Heart right ventricle (tissue), 16 donors: ENCODE data around the gene COLEC12. TPM values are rescaled to one million over a fixed set of nuclear protein-coding genes. Genes with fewer than 3 reads are reported as not detected.

Experiments
- ATAC-seq, 8 donors: fragments of 200-7000 bp; cut with Tn5 transposase; one replicate each; pipeline ENCODE4 v1.9.1; 2020; ENCODE audit warnings: mild to moderate bottlenecking in 8 of 8, moderate library complexity in 8 of 8, moderate number of reproducible peaks in 1 of 8
- DNase-seq, 2 donors: peaks; one replicate each; pipeline ENCODE4 v3.0.0-alpha.2; 2020
- H3K27ac ChIP-seq, 10 donors: fragments of 200-600 bp; sonication (generic) in 2 of 10; one replicate each; pipeline versions ENCODE4 v1.5.0 to v1.8.0; 2020 to 2022; ENCODE audit warnings: mild to moderate bottlenecking in 3 of 10
- H3K27me3 ChIP-seq, 7 donors: fragments of 200-600 bp; one replicate each; pipeline ENCODE4 v1.8.0; 2021 to 2022; ENCODE audit warnings: mild to moderate bottlenecking in 2 of 7
- H3K36me3 ChIP-seq, 9 donors: fragments of 200-600 bp; sonication (generic) in 1 of 9; one replicate each; pipeline versions ENCODE4 v1.5.0 to v1.8.0; 2020 to 2022; ENCODE audit warnings: mild to moderate bottlenecking in 2 of 9
- H3K4me1 ChIP-seq, 9 donors: fragments of 200-600 bp; sonication (generic) in 1 of 9; one replicate each; pipeline versions ENCODE4 v1.5.0 to v1.8.0; 2020 to 2022; ENCODE audit warnings: mild to moderate bottlenecking in 4 of 9
- H3K4me3 ChIP-seq, 10 donors: fragments of 200-600 bp; sonication (generic) in 2 of 10; one replicate each; pipeline versions ENCODE4 v1.5.0 to v1.8.0; 2020 to 2022; ENCODE audit warnings: mild to moderate bottlenecking in 7 of 10, moderate library complexity in 2 of 10
- H3K9me3 ChIP-seq, 11 donors: fragments of 200-600 bp in 10 of 11; sonication (generic) in 2 of 11; one replicate each; pipeline versions ENCODE4 v1.5.0 to v1.8.0; 2013 to 2022; ENCODE audit warnings: mild to moderate bottlenecking in 2 of 11, control low read depth in 1 of 11, moderate library complexity in 1 of 11
- WGBS, 2 donors: extraction: QIAGEN DNeasy Blood & Tissue Kit; methylation state at CpG; one replicate each; pipeline ENCODE4 v1.1.7; 2013; ENCODE audit warnings: inconsistent platforms in 1 of 2; 5-methylcytosine and 5-hydroxymethylcytosine counted together
- intact Hi-C, 10 donors: fragments of 100-400 bp; cut with DNase I; formaldehyde crosslinking; loops; one replicate each; pipeline versions ENCODE4 v1.11.1 to v1.14.2; 2022
- polyA plus RNA-seq, 2 donors: library from polyadenylated mRNA; stranded (reverse); fragments of 200-250 nt; gene quantifications; one replicate each; pipeline ENCODE4 v1.2.3, GENCODE V29; 2013
- total RNA-seq, 10 donors: library from RNA; stranded (reverse); fragmentation: NEBNext Ultra II Directional in 3 of 10; extraction: Animal tissue kit (Norgen Biotek cat#: 25700) in 3 of 10; gene quantifications; one replicate each; pipeline versions ENCODE4 v1.2.1 to v1.2.4, GENCODE V29; 2021 to 2023
- TF ChIP-seq, protein P1 (sequence below), 9 donors: fragments of 200-600 bp; sonication (generic) in 2 of 9; IDR thresholded peaks; one replicate each; pipeline versions ENCODE4 v1.5.0 to v1.8.0; 2021 to 2022; ENCODE audit warnings: antibody characterized with exemption in 9 of 9, mild to moderate bottlenecking in 5 of 9, moderate library complexity in 1 of 9
- donor health status: Arrhythmogenic right ventricular cardiomyopathy.
- donor health status: ischemic (EF 13 %, LVEDD 7.1; RV severe dilation, severe dysfunction).
- donor health status: healthy with polysubstance abuse.
- donor health status: DM: no; HTN: yes; CAD: no.
- donor health status: DM: no; HTN: no; CAD: no.
- donor health status: ischemic (EF 25% LVEDD 6.9; RV normal size, moderate dysfunction).
- donor health status: ischemic (EF 25% LVEDD 5.7; RV mildly dilated, moderate dysfunction).
- donor health status: healthy.
- donor health status: DM: yes; HTN: yes; CAD: no.
- donor health status: Ischemic cardiomyopathy.
- donor health status: ischemic (EF 35%, LVEDD 5.7; RV mildly dilated, moderate dysfunction).
- donor health status: nonischemic (EF 11% LVEDD 7.7; RV severe dilation, severe dysfunction).
- donor health status: DM: yes; HTN: yes; CAD: no.
- donor health status: PGD.
- donor health status: ischemic (EF 29% LVEDD 5.4; RV normal size, mild dysfunction).
- donor health status: nonischemic (EF 23%, LVEDD 6.1; RV moderate dilation, normal function).

Gene COLEC12
- total and polyA plus RNA-seq, 12 donors: 2.8 to 15.4 (median 6.2) TPM

DNA sequence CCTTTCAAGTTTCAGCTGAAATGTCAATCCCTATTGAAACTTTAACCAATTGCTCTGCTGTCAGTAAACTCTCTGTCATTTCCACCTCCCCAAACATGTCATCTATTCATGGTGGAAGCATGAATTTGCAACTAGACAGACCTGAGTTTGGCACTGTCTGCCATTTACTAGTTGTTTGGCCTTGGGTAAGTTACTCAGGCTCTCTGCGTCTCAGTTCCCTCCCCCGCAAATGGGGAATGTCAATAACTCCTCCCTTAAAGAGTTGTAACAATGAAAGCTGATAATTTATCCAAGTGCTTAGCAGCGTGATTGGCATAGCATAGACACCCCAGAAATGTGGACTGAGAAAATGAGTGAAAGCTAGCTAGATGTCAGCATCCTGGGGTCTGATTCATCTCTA, 159.4 kb downstream of the COLEC12 start:
- peaks cover 0 to 4% (median 0%) of the 10 kb centered on the region in 7 donors for H3K27me3 ChIP-seq
- H3K4me3 ChIP-seq: no peak overlapping the region
- TF ChIP-seq, protein P1, sequence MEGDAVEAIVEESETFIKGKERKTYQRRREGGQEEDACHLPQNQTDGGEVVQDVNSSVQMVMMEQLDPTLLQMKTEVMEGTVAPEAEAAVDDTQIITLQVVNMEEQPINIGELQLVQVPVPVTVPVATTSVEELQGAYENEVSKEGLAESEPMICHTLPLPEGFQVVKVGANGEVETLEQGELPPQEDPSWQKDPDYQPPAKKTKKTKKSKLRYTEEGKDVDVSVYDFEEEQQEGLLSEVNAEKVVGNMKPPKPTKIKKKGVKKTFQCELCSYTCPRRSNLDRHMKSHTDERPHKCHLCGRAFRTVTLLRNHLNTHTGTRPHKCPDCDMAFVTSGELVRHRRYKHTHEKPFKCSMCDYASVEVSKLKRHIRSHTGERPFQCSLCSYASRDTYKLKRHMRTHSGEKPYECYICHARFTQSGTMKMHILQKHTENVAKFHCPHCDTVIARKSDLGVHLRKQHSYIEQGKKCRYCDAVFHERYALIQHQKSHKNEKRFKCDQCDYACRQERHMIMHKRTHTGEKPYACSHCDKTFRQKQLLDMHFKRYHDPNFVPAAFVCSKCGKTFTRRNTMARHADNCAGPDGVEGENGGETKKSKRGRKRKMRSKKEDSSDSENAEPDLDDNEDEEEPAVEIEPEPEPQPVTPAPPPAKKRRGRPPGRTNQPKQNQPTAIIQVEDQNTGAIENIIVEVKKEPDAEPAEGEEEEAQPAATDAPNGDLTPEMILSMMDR (IDR thresholded peaks at IDR 0.05): no peak
- peaks cover 0 to 13% (median 0%) of the 10 kb centered on the region in 9 donors for H3K4me1 ChIP-seq
- no peak overlapping the region for H3K27ac ChIP-seq
- intact Hi-C loops: loop anchor here in 1 of 10 donors (10.0 kb wide), 1 partner anchor 46 kb away; no protein-coding TSS in a partner anchor
- no peak for DNase-seq
- peaks cover 0 to 6% (median 0%) of the 10 kb centered on the region in 11 donors for H3K9me3 ChIP-seq
- 80 to 89% methylated on average over 3 of the region's 3 CpGs for WGBS, 2 donors
- H3K36me3 ChIP-seq: no peaks in the 10 kb centered on the region
- no peak for ATAC-seq

DNA sequence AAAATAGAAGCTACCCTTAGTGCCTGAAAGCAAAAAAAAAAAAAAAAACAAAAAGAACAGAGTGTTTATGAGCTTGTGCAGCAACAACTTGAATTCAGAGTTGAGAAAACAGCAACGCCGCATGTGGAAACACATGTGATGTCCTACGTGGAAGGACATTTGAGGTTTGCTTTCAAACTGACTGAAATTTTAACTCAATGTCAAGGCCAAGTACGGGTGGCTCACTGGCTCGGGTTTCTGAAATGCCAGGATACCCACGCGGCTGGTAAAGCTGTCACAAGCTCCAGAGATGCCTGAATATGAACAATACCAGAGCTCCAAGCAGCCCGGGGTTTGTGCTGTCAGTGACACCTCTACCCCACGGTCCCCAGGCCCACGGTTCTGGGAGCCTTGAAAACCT, 160.5 kb downstream of the COLEC12 start:
- ATAC-seq (no peak), DNase-seq (no peak)
- Histone ChIP-seq H3K9me3 (no peaks in the 10 kb centered on the region), H3K4me1 (peaks cover 0 to 21% (median 0%) of the 10 kb centered on the region in 9 donors), H3K27me3 (peaks cover 0 to 4% (median 0%) of the 10 kb centered on the region in 7 donors), H3K4me3 (no peak overlapping the region), H3K27ac (no peak overlapping the region), H3K36me3 (no peaks in the 10 kb centered on the region)
- TF ChIP-seq, protein P1 (IDR thresholded peaks at IDR 0.05): no peak
- WGBS, 2 donors: 83 to 85% methylated on average over 10 of the region's 10 CpGs
- intact Hi-C loops: loop anchor here in 1 of 10 donors (10.0 kb wide), 1 partner anchor 45 kb away; no protein-coding TSS in a partner anchor

DNA sequence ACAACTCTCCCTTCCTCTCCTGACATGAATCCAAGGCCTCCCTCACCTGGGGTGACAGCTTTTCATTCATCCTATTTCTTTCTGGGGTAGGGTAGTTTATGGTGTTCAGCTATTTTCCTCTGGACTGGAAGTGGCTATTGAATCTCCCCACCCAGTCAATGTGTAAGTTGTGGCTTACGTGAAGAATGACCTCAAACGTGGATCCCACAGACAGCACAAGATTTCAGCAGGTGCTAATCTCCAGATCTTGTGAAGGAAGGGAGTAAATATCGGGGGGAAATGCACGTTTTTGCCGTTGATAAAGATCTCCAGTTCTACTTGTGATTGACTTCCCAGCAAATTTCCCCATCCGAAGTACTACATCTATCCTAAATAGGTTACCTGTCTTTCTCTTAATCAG, 161.3 kb downstream of the COLEC12 start:
- TF ChIP-seq, protein P1 (IDR thresholded peaks at IDR 0.05): no peak
- no peaks in the 10 kb centered on the region for H3K9me3 ChIP-seq
- no peak overlapping the region for H3K27ac ChIP-seq
- WGBS, 2 donors: 67 to 79% methylated on average over 6 of the region's 6 CpGs
- peaks cover 0 to 6% (median 0%) of the 10 kb centered on the region in 9 donors for H3K36me3 ChIP-seq
- DNase-seq (no peak), ATAC-seq (no peak)
- H3K4me1 ChIP-seq: peaks cover 0 to 21% (median 0%) of the 10 kb centered on the region in 9 donors
- intact Hi-C loops: no loop called here
- H3K4me3 ChIP-seq: no peak overlapping the region
- peaks cover 0 to under 1% (median 0%) of the 10 kb centered on the region in 7 donors for H3K27me3 ChIP-seq

DNA sequence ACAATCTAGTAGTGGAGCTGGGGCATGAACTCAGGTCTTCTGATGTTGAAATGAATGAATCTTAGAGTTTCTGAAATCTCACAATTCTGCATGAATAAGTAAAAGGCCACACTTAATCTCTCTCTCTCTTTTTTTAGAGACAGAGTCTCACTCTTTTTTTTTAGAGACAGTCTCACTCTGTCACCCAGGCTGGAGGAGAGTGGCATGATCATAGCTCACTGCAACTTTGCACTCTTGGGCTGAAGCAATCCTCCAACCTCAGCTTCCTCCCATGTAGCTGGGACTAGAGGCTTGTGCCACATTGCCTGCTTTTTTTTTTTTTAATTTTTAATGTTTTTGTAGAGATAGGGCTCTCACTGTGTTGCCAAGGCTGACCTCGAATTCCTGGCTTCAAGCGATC, 163.8 kb downstream of the COLEC12 start:
- H3K9me3 ChIP-seq: no peaks in the 10 kb centered on the region
- no peak overlapping the region for H3K4me3 ChIP-seq
- ATAC-seq (no peak), DNase-seq (no peak)
- peaks cover 3 to 45% (median 13%) of the 10 kb centered on the region in 9 donors for H3K4me1 ChIP-seq
- H3K27me3 ChIP-seq: no peaks in the 10 kb centered on the region
- WGBS, 2 donors: 67 to 90% methylated on average over 2 of the region's 2 CpGs
- H3K36me3 ChIP-seq: peaks cover 0 to 6% (median 0%) of the 10 kb centered on the region in 9 donors
- H3K27ac ChIP-seq: no peak overlapping the region
- intact Hi-C loops: no loop called here
- TF ChIP-seq, protein P1 (IDR thresholded peaks at IDR 0.05): no peak
